IPS-NIHi11 (cell line): Measurements from ENCODE around the gene MAGI1.
A peak's percentile ranks its signal among the peaks of the same experiment; 100 is the strongest.

ENCODE experiments used
- DNase-seq: peaks from one replicate; pipeline ENCODE4 v3.0.0; 2012; ENCODE audit warnings: mixed read lengths, low spot score

MAGI1 gene

DNA sequence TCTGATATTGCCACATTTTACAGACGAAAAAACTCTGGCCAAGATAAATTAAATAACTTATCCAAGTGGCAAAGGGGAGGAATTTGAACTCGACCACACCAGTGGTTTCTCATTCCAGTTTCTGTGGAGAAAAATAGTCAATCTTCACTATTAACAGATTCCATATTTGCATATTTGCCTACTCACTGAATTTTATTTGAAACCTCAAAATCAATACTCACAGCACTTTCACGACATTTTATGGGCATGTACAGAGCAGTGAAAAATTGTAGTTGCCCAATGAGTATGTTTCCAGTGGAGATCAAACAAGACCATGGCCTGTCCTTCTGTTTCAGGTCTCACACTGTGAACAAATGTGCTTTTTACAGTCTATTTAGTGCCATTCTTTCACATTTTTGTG lies 374.3 kb downstream of the MAGI1 start:
- no peak for DNase-seq

DNA sequence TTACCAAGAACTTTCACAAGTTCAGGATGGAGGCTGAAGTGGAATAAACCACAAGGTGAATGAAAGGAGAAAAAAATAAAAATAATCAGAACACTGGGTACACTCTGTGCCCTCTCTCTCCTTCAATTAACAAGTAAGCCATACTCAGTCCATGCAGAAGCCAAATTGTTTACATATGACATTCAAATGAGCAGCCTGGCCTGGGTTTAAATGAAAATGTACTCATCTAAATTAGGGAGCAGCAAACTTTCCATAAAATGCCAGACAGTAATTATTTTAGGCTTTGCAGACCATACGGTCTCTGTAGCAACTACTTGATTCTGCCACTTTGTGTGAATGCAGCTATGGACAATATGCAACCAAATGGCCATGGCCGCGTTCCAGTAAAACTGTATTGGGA lies 376.6 kb downstream of the MAGI1 start:
- no peak for DNase-seq

DNA sequence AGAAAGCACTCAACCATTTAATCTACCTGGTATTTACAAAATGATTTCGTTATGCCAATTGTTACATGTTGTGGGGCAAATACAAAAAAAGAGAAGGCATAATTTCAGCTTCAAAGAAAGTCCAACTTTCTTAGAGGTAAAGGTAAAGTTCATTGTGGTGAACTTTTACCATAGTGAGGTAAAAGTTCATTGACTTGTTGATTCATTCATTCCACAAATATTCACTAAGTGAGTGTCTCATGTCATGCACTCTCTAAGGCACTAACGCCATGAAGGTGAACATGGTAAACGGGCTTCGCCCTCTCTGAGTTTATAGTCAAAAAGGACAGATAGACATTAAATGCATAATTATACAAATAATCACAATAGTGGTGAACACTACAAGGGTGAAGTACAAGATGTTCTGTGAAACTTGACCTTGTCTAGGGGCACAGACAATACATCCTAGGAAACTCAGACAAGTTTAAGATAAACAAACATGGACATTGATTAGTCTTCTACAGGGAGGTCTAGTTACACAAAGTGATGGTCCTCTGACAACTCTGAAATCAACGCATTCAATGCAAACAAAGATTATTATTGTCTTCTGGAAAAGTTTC lies 378.6 kb downstream of the MAGI1 start:
- no peak for DNase-seq

GRCh38 chr3:65659396-65659795 lies 379.3 kb downstream of the MAGI1 start:
- no peak for DNase-seq

DNA sequence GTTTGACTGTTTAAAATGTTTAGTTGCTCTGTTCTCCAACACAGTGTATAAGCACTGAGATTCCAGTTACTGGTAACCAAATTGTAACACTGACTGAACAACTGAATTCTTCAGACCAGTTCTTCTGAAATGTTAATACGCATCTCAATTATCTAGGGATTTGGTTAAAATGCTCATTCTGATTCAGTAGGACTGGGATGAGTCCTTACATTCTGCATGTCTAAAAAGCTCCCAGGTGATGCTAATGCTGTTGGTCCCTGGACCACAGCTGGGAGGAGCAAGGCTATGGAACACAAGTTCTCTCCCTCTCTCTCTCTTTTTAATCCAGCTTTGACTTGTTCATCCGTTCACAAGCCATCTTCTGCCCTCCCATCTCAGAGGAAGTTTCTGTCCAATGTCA lies 380.3 kb downstream of the MAGI1 start:
- no peak for DNase-seq

- DNase-seq, result no peak
Measured at GRCh38 chr3:65655061-65655460, 383.7 kb downstream of the MAGI1 start.

- no peak for DNase-seq
Measured at GRCh38 chr3:65653731-65654130, 385.0 kb downstream of the MAGI1 start.

DNA sequence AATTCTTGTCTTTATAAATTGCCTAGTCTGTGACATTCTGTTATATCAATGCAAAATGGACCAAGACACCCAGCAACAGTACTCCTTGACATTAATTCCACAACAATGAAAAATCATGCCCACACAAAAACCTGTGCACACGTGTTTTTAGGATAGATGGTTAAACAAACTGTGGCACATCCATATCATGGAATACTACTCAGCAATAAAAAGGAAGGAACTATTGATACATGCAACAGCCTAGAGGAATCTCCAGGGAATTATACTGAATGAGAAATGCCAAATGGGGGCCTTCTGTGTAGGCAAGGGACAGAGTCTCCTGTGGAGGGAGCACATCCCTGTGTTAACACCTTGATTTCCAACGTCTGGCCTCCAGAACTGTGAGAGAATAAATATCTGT lies 388.5 kb downstream of the MAGI1 start:
- no peak for DNase-seq

GRCh38 chr3:65647369-65647768 lies 391.3 kb downstream of the MAGI1 start:
- no peak for DNase-seq

DNA sequence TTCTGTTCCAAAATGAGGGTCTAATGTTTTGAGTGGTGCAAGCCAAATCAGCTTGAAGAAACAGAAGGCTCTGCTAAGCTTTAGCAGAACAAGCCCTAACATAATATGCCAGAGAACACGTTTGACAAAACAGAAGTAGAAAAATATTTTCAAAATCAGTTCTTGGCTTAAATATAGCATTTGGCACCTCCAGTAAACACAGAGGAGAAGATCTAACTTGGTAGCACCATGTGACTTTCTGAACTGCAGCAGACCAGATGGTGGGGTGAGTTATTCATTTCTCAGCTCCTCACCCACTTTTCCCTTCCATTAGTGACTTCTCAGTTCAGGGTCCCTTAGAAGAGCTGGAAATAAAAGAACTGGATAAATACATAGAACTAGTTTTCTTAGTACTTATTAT lies 395.8 kb downstream of the MAGI1 start:
- no peak for DNase-seq

- DNase-seq, result no peak
Measured at GRCh38 chr3:65641777-65642176, 396.9 kb downstream of the MAGI1 start.

- peak; percentile 17 for DNase-seq
Measured at GRCh38 chr3:65641045-65641444, 397.7 kb downstream of the MAGI1 start.

DNA sequence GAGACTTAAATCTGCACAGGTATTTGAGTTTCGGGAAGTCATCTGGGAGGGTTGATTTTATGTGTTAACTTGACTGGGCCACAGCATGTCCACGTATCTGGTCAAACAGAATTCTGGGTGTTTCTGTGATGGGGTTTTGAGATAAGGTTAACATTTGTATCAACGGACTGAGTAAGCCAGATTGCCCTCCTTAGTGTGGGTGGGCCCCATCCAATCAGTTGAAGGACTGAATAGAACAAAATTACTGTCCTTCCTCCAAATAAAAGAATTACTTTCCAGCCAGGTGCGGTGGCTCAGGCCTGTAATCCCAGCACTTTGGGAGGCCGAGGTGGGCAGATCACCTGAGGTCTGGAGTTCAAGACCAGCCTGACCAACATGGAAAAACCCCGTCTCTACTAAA lies 399.3 kb downstream of the MAGI1 start:
- DNase-seq, result no peak

DNA sequence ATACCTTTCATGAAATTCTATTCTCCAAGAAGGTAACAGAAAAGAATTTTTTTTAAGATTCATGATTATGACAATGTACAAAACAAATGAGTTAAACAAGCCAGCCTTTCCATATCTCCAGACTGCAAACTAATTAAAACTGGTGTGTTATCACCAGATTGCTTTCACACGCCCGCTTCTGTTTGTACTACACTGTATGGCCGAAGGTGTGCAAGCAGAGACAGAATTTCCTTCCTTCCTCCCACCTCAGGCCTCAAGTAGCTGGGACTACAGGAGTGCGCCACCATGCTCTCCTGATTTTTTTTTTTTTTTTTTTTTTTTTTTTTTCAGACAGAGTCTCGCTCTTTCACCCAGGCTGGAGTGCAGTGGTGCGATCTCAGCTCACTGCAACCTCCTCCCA lies 400.4 kb downstream of the MAGI1 start:
- DNase-seq, result no peak

- no peak for DNase-seq
Measured at GRCh38 chr3:65636326-65636725, 402.4 kb downstream of the MAGI1 start.

GRCh38 chr3:65635657-65636056 lies 403.1 kb downstream of the MAGI1 start:
- DNase-seq, result no peak

DNA sequence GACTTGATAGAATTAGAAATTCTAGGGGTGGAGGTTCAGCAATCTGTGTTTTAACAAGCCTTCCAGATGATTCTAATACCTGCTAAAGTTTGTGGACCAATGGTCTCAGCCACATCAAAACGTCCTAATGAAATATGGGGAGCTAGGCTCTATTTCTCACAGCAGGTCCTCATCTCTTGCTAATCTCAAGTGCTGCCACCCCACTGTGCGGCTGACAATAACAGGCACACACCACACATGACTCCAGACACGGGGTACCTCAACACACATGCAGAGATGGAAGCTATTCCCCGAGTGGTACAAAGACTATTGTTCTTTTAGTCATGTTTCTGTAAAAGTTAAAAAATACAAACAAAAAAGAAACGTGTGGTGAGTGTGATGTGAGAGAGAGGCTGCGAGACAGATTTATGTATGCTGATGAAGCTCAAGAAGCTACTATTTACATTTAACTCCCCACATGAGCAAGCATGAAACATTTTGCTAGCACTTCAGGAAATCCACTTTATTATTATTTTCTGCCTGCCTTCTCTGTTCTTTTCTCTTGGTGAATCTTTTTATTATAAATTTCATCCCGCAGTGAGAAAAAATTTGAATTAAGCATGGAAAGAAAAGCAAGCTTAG lies 405.6 kb downstream of the MAGI1 start:
- no peak for DNase-seq

- no peak for DNase-seq
Measured at GRCh38 chr3:65632414-65632813, 406.3 kb downstream of the MAGI1 start.

DNA sequence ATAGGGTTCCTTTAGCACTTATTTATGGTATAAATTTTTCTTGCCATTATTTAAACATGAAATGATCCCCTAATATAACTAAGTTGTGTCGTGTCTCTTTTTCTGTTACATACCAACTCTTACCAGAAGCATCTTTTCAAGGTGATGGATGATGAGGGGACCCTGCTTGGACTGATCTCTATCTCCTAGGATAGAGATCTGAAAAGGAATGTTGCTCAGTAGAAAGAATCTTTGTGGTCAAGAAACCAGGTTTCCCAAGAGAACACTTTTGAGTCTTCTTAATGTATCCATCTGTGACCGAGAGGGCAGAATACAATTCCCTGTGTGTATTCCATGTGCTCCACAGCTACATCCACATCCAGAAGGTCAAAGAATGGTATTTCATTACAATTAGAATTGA lies 409.7 kb downstream of the MAGI1 start:
- no peak for DNase-seq

DNA sequence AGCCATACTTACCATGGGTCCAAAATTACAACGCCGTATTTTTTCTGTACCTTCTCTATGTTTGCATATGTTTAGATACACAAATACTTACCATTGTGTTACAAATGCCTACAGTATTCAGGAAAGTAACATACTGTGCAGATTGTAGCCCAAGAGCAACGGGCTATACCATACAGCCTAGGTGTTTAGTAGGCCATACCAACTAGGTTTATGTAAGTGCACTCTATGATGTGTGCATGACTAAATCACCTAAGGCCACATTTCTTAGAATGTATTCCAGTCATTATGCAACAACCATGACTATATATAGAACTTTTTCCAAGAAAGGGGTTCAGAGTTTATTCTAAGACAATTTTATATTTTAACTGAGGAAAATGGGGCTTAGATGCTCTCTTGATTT lies 411.7 kb downstream of the MAGI1 start:
- no peak for DNase-seq

DNA sequence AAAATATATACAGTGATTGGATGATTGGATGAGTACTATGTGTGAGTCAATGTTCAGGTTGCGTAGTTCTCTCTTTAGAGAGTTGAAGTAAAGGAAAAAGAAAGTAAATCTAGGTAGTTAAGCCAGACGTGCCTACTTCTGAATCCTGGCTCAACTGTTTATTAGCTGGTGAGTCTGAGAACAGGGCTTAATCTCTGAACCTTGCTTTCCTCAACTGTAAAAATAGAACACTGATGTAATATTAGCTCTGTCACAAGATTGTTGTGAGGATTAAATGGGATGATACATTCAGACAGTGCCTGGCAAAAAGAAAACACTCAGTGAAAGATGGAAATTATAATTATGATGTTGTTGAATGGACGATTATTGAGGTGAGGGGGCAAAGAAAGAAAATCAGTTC lies 413.4 kb downstream of the MAGI1 start:
- DNase-seq, result no peak

DNA sequence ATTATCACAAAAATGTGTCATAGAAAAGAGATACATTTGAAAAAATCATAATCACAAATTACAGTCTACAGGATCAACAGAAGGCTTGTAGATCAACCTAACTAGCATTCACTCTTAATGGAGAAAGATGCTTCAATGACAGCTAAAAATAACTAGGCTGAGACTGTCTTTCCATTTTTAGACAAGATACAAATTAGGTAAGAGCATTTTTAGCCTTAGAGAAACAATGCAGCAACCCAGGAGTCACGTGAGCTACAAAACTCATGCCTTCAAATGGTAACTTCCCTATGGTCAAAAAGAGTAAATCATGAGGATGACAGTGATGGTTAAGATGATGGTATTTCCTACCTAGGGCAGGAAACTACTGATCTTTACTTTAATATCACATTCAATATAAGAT lies 415.4 kb downstream of the MAGI1 start:
- DNase-seq, result no peak

DNA sequence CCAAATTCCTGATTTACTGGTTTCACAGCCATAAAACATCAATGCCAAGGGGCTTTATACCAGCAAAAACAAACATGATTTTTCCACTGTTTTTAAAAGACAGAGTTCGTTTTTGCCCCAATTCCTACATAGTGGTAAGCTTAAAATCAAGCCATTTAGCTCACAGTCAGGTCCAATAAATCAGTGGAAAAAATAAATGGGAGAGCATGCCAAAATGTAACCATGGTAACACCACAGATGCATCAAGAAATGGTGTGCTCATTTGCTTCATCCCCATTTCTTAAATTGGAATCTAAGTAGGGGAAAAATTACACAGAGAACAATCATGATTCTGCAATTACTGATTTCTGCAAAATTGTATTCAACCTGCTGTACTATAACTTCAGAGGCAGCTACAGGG lies 418.8 kb downstream of the MAGI1 start:
- DNase-seq, result no peak

DNA sequence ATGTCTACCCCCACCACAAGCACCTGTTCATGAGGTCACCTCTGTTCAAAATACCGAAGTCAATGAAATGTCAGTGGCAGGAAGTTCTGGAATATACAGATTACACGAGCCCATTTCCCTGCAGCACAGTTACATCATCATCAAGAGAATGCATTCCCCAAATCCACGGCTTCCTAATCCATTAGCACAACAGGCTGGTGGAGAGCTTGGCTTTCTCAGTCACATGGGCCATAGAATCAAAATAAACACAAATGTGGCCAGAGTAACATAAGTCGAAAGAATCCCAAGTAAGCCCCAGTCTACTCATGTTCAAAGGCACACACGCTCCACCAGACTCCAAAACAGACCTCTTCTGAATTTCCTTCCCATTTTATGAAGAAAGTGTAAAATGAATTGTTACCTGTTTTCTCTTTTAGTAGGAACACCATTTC lies 419.3 kb downstream of the MAGI1 start:
- DNase-seq, result no peak
